NCI-H2227 treated with DMSO at 0.1 percent for 48 hours (cell line): Measurements from ENCODE around the gene CCDC124.

Source experiments
- DNase-seq: peaks from one replicate; lab custom pipeline; 2025; lab: John Stamatoyannopoulos, UW

CCDC124 gene

DNA sequence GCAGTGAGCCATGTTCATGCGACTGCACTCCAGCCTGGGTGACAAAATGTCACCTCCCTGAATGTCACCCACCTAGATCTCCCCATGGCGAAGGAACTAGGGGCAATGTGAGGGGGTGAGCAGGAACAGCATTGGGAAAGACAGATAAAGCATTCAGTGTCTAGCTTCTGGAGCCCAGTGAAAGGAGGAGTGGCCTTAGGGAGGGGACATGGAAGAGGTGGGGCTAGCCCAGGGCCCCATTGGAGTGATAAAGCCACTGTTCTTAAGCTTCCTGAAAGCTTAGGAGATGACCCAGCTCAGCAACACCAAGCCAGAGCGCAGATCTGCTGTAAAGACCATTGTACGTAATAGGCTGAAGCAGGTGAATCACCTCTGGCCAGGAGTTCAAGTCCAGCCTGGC lies 21.1 kb downstream of the CCDC124 start:
- DNase-seq = no peak

DNA sequence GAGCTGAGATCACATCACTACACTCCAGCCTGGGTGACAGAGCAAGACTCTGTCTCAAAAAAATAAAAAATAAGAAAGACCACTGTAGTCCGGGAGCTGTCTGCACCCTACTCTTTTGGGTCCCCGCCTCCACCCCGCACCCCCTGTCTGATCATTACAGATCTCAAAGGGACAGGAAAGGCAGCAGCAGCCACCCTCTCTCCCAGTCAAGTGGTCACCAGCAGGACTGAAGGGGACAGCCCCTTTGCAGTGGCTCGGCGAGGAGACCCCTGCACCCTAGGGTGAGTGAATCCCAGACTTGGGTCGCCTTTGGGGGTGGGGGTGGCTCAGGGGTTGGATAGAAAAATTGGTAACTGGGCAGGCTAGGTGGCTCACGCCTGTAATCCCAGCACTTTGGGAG lies 21.6 kb downstream of the CCDC124 start:
- no peak for DNase-seq

DNA sequence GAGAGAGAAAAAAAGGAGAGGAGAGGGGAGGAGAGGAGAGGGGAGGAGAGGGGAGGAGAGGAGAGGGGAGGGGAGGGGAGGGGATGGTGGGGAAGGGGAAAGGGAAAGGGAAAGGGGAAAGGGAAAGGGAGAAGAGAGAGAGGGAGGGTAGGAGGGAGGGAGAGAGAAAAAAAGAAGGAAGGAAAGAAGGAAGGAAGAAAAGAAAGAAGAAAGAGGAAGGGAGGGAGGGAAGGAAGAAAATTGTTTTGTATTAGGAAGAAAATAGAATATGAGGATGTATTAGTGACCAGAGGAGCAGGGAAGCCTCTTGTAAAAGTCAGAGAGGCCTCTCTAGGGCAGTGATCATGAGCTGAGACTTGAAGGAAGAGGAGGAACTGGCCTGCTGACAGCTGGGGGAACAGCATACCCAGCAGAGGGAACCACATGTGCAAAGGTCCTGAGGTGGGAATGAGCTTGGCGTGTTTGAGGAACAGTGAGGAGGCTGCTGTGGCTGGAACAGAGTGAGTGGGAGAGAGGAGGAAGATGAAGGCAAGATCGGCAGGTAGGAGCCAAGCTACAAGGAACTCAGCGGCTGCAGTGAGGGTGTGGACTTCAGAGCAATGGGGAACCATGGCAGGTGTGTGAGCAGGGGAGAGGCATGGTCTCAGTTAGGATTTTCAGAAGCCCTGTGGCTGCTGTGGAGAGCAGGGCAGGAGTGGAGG lies 24.5 kb downstream of the CCDC124 start:
- DNase-seq = no peak

- no peak for DNase-seq
Observed at GRCh38 chr19:17957885-17958284, 25.1 kb downstream of the CCDC124 start.

DNA sequence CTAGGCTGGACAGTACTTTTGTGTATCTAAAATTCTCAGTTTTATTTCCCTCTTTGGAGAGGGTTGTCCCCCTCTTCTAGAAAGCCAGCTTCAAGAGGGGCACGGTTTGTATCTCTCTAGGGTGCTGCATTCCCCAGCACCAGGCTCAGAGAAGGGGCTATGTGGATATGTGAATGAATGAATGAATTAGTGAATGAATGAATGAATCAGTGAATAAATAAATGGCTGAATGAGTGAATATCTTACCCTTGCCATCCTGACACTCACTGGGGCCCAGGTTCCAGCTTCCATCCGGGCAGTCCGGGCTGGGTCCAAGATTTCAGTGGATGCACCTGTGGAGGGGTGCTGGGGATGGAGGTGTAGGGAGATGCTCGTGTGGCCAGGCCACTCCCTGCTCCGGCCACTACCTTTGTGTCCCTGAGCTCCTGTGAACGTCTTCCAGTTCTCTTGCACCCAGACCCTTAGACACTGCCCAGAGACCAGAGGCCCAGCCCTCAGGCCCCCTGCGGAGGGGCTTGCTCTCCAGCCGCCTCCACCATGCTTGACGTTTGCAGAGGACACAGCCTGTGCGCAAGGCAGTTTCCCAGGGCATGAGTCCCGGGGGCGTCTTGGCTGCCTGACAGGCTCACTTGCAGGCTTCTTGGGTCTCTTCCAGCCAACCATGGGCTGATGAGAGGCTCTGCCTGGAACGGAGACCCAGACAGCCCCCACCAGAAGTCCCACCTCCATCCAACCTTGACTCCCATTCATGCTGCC lies 31.3 kb downstream of the CCDC124 start:
- DNase-seq = no peak

- DNase-seq = no peak
Observed at GRCh38 chr19:17965370-17966128, 32.7 kb downstream of the CCDC124 start.

DNA sequence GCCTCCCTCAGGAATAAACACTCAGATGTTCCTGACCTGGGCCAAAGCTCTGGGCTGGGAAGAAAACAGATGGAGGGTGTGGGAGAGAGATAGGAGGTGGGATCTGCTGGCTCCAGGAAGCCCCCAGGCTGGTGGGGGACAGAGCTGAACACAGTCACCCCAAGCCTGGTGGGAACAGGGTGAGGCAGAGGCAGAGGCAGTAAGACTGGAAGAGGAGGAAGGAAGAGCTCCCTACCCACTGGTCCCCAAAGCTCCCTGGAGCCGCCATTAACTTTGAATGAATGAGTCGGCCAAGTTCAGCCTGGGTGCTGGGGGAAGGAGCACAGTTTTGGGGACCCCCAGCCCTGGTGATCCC lies 33.3 kb downstream of the CCDC124 start:
- DNase-seq = no peak

DNA sequence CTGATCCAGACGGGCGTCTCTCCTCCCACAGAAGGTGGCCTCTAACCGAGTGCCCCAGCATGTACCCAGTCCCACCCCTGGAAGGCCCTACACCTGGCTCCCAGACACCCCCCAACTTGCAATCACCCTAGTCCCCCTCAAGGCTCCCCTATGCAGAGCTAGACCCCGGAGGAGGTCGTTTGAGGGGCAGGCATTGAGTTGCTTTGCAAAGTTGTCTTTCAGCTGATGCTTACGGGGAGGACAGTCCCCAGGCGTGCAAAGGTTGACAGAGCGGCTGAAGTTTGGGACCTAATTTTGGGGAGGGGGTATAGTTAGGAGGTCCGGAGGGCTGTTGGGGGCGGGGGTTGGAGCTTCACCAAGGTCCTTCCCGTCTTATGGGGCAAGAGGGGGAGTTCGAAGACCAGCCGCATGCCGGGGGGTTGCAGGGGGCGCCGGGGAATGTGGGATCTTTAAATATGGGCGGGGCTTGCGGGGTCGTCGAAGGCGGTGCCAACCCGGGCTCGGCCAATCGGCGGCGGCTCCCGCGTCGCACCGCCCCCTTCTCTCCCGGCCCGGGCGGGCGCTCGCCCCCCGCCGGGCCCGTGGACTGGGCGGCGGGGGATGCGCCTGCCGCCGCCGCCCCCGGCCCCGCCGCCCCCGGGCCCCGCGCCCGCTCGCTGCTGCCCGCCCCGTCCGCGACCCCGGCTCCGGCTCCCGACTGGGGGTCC lies 33.9 kb downstream of the CCDC124 start, which contains the start of gene KCNN1:
TSS of gene KCNN1 (plus strand) at position 558 of the 707 bp plus-strand sequence. CDS start 6,782 bp downstream, outside the sequence.
- DNase-seq = no peak

DNA sequence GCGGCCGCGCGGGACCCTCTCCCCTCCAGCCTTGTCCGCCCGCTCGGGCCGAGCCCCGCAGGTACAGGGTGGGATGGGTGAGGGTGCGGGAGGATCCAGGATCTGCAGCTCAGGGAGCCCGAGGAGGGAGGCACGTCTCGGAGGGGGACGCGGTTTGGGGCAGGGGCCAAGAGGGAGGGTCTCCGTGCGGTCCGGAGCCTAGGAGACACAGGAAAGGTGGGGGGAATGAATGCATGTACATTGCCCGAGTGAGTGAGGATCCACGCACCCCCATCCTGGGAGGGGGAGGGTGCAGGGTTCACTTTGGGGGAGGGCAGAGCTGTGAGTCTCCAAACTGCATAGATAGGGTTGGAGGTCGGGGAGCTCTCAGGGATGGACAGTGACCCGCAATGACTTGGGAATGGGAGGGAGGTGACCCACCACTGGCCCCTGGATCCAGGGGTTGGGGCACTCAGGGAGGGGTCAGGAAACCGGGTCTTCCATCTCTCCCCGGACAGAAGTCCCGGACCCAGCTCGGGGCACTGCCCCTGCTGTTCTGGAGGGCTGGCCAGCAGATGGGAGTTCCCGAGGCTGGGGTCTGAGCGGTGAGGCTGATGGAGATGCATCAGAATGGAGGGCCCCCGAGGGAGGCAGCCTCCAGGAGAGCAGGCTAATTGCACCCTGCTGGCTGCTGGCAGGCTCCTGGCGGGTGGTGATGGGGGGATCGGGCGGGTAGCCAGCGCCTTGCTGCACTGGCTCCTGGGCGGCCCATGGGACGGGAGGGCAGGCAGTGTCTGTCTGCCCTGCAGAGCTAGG lies 34.6 kb downstream of the CCDC124 start:
- DNase-seq = no peak

GRCh38 chr19:17968362-17968761 lies 35.5 kb downstream of the CCDC124 start:
- no peak for DNase-seq

- DNase-seq = no peak
Observed at GRCh38 chr19:17969096-17969792, 36.4 kb downstream of the CCDC124 start.

DNA sequence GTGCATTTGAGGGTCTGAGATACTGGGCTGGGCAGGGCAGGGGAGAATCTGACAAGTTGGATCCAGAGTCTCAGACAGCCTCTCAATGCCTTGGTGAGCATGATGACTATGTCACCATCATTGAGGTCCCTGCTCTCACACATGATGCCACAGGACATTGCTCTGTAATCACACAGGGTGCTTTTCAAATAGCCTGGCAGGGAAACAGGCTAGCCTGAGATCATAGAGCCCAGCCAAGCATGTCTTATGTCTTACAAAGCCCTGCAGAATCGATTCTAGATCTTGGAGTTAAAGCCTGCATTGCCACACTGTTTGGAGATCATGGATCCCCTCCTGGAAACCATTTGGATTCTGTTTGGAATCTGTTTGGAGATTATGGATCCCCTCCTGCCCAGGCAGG lies 39.4 kb downstream of the CCDC124 start:
- DNase-seq = no peak

- no peak for DNase-seq
Observed at GRCh38 chr19:17973759-17974158, 40.9 kb downstream of the CCDC124 start.

GRCh38 chr19:17974551-17974950 lies 41.7 kb downstream of the CCDC124 start:
- DNase-seq = no peak

- DNase-seq = no peak
Observed at GRCh38 chr19:17975032-17975431, 42.2 kb downstream of the CCDC124 start.

- no peak for DNase-seq
Observed at GRCh38 chr19:17977021-17977420, 44.2 kb downstream of the CCDC124 start.

DNA sequence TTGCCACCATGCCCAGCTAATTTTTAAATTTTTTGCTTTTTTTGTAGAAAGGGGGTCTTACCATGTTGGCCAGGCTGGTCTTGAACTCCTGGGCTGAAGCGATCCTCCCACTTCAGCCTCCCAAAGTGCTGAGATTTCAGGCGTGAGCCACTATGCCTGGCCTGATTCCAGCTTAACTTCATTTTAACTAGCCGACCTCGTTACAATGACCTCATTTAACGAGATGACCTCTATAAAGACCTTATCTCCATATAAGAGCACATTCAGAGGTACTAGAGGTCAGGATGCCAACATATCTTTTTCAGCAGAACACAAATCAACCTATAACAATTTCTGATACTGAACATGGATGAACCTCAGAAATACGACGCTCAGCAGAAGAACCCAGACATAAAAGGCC lies 44.7 kb downstream of the CCDC124 start:
- DNase-seq = no peak

DNA sequence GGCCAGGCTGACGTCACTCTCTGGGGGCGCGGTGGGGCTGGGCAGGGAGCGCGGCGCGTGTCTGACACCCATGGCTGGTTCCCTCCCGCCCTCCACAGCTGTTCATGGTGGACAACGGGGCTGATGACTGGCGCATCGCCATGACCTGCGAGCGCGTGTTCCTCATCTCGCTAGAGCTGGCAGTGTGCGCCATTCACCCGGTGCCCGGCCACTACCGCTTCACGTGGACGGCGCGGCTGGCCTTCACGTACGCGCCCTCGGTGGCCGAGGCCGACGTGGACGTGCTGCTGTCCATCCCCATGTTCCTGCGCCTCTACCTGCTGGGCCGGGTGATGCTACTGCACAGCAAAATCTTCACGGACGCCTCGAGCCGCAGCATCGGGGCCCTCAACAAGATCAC lies 48.8 kb downstream of the CCDC124 start:
- DNase-seq = no peak

DNA sequence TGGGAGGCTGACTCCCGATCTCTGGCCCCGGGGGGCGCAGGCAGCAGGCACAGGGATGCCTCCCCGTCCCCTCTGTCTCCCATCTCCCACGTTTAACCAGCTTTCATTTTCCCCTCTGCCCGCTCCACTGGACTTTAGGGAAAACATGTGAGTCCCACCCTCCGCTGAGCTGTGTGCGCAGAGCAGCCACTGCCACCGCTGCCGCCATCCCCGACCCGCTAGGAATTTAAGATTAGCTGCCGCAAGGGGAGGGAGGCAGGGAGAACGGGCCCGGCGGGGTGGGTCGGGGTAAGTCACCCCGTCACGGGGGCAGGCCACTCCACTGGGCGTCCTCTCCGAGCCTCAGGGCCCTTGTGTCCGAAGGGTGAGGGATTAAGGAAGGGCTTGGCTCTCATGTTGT lies 49.6 kb downstream of the CCDC124 start:
- DNase-seq = no peak

DNA sequence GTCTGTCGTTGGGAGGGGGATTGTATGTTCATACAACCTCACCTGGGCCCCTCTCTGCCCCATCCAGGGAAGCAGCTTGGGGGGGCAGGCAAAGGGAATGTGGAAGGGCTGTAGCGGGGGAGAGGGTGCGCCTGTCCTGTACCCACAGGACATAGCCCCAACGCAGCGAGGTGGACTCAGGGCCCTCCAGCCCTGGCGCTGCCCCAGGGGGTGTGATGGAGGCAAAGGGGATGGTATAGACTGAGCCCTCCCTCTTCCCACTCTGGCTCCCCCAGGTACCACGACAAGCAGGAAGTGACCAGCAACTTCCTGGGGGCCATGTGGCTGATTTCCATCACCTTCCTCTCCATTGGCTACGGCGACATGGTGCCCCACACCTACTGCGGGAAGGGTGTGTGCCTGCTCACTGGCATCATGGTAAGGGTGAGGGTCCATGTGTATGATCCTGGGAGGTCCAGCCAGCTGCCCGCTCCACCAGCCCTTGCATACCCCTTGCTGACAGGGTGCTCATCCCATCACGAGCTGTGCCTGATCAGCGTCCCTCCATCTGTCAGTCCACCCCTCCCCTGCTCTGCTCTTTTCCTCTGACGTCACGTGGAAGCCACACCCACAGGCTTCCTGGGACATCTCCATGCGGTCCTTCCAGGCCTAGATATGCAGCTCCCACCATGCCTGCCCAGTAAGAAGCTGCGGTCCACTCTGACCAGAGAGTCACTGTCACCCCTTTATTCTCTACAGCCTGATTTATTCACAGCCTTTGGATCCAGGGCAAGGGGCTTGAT lies 52.4 kb downstream of the CCDC124 start:
- DNase-seq = no peak
